SK-N-SH (cell line): ENCODE measurements around the gene RGS6. TPM values are rescaled to one million over a fixed set of nuclear protein-coding genes. Genes with fewer than 3 reads are reported as not detected.

Experiments
- CTCF ChIA-PET: fragments of 300-600, 350-600 bp; formaldehyde crosslinking; extraction: SDS; loops from one replicate; lab custom pipeline; 2021; lab: Yijun Ruan, JAX
- POLR2A ChIA-PET: fragments of 350-600 bp; sonication (Branson Sonifier 250); formaldehyde crosslinking; extraction: SDS; loops from one replicate; lab custom pipeline; 2020; ENCODE audit warnings: antibody characterized with exemption, inconsistent platforms; lab: Yijun Ruan, JAX
- DNase-seq: peaks from one replicate; pipeline ENCODE4 v3.0.0; 2012
- H2AFZ ChIP-seq: fragments of 200-600 bp; sonication (generic); 2 replicates; pipeline ENCODE4 v1.8.1; 2016; ENCODE audit warnings: antibody characterized with exemption, mild to moderate bottlenecking, low read depth
- H3F3A ChIP-seq: fragments of 200-600 bp; sonication (generic); replicated peaks from 2 replicates; pipeline ENCODE3; 2016; ENCODE audit warnings: antibody characterized with exemption, mild to moderate bottlenecking; ENCODE audit not compliant: insufficient read depth
- H3K27ac ChIP-seq, 2 experiments: fragments of 200-500 bp in 1 of 2; fragments of 200-600 bp in 1 of 2; sonication (Bioruptor generic) in 1 of 2; sonication (generic), shearing (Covaris generic) in 1 of 2; 2 replicates each; pipeline versions ENCODE4 v1.5.1 to v1.6.1; 2014 to 2016; ENCODE audit warnings: low read depth in 2 of 2, inconsistent platforms in 1 of 2, low read length in 1 of 2, mild to moderate bottlenecking in 1 of 2, mixed read lengths in 1 of 2
- H3K27me3 ChIP-seq: fragments of 200-600 bp; sonication (generic), shearing (Covaris generic); 2 replicates; pipeline ENCODE4 v1.6.1; 2016; ENCODE audit warnings: mixed run types; ENCODE audit not compliant: insufficient read depth
- H3K36me3 ChIP-seq, 2 experiments: fragments of 200-500 bp in 1 of 2; fragments of 200-600 bp in 1 of 2; sonication (Bioruptor generic) in 1 of 2; sonication (generic) in 1 of 2; replicated peaks in 1 of 2; 2 replicates each; pipeline versions ENCODE3 to v1.5.1; 2014 to 2016; ENCODE audit warnings: low read length in 1 of 2, mild to moderate bottlenecking in 1 of 2; ENCODE audit not compliant: insufficient read depth in 2 of 2, control insufficient read depth in 1 of 2
- H3K4me1 ChIP-seq, 2 experiments: fragments of 200-500 bp in 1 of 2; fragments of 200-600 bp in 1 of 2; sonication (Bioruptor generic) in 1 of 2; sonication (generic), shearing (Covaris generic) in 1 of 2; 2 replicates each; pipeline versions ENCODE4 v1.5.1 to v1.6.1; 2014 to 2016; ENCODE audit warnings: low read depth in 1 of 2, low read length in 1 of 2, mixed run types in 1 of 2; ENCODE audit not compliant: insufficient read depth in 2 of 2, control insufficient read depth in 1 of 2
- H3K4me2 ChIP-seq: fragments of 200-600 bp; sonication (generic), shearing (Covaris generic); 2 replicates; pipeline ENCODE4 v1.6.1; 2017; ENCODE audit warnings: mixed run types
- H3K4me3 ChIP-seq, 2 experiments: fragments of 200-500 bp in 1 of 2; fragments of 200-600 bp in 1 of 2; sonication (Bioruptor generic) in 1 of 2; sonication (generic), shearing (Covaris generic) in 1 of 2; 2 replicates each; pipeline versions ENCODE4 v1.5.1 to v1.8.1; 2014 to 2016; ENCODE audit warnings: low read depth in 2 of 2, inconsistent platforms in 1 of 2, low read length in 1 of 2, mild to moderate bottlenecking in 1 of 2, mixed read lengths in 1 of 2, moderate library complexity in 1 of 2
- H3K79me2 ChIP-seq: fragments of 200-600 bp; sonication (generic); 2 replicates; pipeline ENCODE4 v1.8.1; 2017; ENCODE audit warnings: mild to moderate bottlenecking; ENCODE audit not compliant: insufficient read depth
- H3K9ac ChIP-seq: fragments of 200-600 bp; sonication (generic); 2 replicates; pipeline ENCODE4 v1.6.1; 2017; ENCODE audit warnings: mixed run types
- H3K9me2 ChIP-seq: fragments of 200-600 bp; sonication (generic); 2 replicates; pipeline ENCODE4 v1.6.1; 2017; ENCODE audit warnings: mixed run types
- H3K9me3 ChIP-seq: fragments of 200-600 bp; sonication (generic); 2 replicates; pipeline ENCODE4 v1.6.1; 2017; ENCODE audit warnings: mixed run types, mild to moderate bottlenecking, moderate library complexity
- H4K20me1 ChIP-seq: fragments of 200-600 bp; sonication (generic); 2 replicates; pipeline ENCODE4 v1.6.1; 2017; ENCODE audit warnings: mild to moderate bottlenecking, mixed run types; ENCODE audit not compliant: insufficient read depth
- FOXJ3 ChIP-seq: sonication (generic); formaldehyde crosslinking; IDR thresholded peaks from 2 replicates; pipeline ENCODE4 v1.5.1; 2020; ENCODE audit warnings: mild to moderate bottlenecking, missing genetic modification reagents
- GABPA ChIP-seq: IDR thresholded peaks from 2 replicates; pipeline ENCODE4 v1.4.0; 2012; ENCODE audit warnings: low read depth, mild to moderate bottlenecking
- GATA2 ChIP-seq: sonication (generic); formaldehyde crosslinking; IDR thresholded peaks from 2 replicates; pipeline ENCODE4 v1.5.0; 2020; ENCODE audit warnings: mild to moderate bottlenecking, missing genetic modification reagents
- JUND ChIP-seq: IDR thresholded peaks from 2 replicates; pipeline ENCODE4 v1.4.0; 2012
- MAX ChIP-seq: IDR thresholded peaks from 2 replicates; pipeline ENCODE4 v1.4.0; 2012; ENCODE audit warnings: low read depth
- NFIC ChIP-seq: IDR thresholded peaks from 2 replicates; pipeline ENCODE4 v1.4.0; 2012; ENCODE audit warnings: borderline replicate concordance
- NRF1 ChIP-seq: IDR thresholded peaks from 2 replicates; pipeline ENCODE4 v1.6.1; 2012; ENCODE audit warnings: low read depth, mild to moderate bottlenecking, low read length
- REST ChIP-seq: IDR thresholded peaks from 2 replicates; pipeline ENCODE4 v1.6.1; 2012; ENCODE audit warnings: mild to moderate bottlenecking, low read depth, low read length, moderate library complexity
- RFX5 ChIP-seq: IDR thresholded peaks from 2 replicates; pipeline ENCODE4 v1.6.1; 2012; ENCODE audit warnings: mild to moderate bottlenecking, improper control_type of control experiment, low read length
- SIN3A ChIP-seq: IDR thresholded peaks from 2 replicates; pipeline ENCODE4 v1.6.1; 2012; ENCODE audit warnings: low read depth, mild to moderate bottlenecking, low read length, moderate library complexity, borderline replicate concordance
- USF1 ChIP-seq: IDR thresholded peaks from 2 replicates; pipeline ENCODE4 v1.4.0; 2012; ENCODE audit warnings: low read depth, borderline replicate concordance
- YY1 ChIP-seq: IDR thresholded peaks from 2 replicates; pipeline ENCODE4 v1.4.0; 2012; ENCODE audit warnings: low read depth, mild to moderate bottlenecking
- WGBS: methylation state at CpG from one replicate; pipeline ENCODE4 v1.1.6; 2017; ENCODE audit warnings: low lambda C conversion rate; 5-methylcytosine and 5-hydroxymethylcytosine counted together
- polyA plus RNA-seq, 3 experiments: library from polyadenylated mRNA; depleted of rRNA; stranded (reverse); fragments of >200 nt; gene quantifications; 2 replicates each; pipeline ENCODE4 v1.2.3, GENCODE V29; 2012
- TF ChIP-seq, protein P1 (sequence below): fragments of 150-350 bp; IDR thresholded peaks from 2 replicates; pipeline ENCODE4 v1.6.1; 2016; ENCODE audit warnings: mild to moderate bottlenecking, low read depth, low read length

The RGS6 gene
- polyA plus RNA-seq, 1 of the 3 experiments (the other 2 are of a cell fraction), result not detected

DNA sequence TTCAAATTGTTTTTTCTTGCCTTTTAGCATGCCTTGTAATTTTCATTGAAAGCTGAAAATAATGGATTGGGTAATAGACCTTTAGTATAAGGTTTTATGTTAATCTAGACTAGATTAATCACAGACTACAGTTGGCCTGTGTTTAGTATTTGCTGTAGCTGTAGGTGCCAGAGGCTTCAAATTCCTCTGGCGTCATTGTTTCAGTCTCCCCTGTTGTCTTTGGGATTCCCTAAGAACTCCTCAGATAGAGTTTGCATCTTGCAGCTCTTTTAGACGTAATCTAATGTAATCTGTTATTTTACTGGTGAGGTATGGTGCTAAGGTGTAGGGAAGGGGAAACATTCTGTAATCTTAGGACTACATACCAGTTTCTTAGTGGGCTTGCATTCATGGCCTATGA is 113.0 kb downstream of the RGS6 start:
- Histone ChIP-seq H3K4me2 (no peak overlapping the region), H3K9me3 (no peaks in the 10 kb centered on the region), H3K27ac (no peak overlapping the region)
- 4% methylated on average over 2 of the region's 2 CpGs for WGBS
- no peak for TF ChIP-seq GABPA
- no peak for TF ChIP-seq USF1
- TF ChIP-seq FOXJ3 (CRISPR knock-in tag), result no peak
- TF ChIP-seq YY1, result no peak
- TF ChIP-seq GATA2, result no peak
- TF ChIP-seq, all 33 proteins: peak for 0
- no peaks in the 10 kb centered on the region for H3K9me2 ChIP-seq
- ChIA-PET CTCF (interaction anchor here (0.7 kb wide), 1 partner anchor 16 kb away, joined by 4 read pairs; no protein-coding TSS in a partner anchor), POLR2A (no interaction called here)
- H3F3A ChIP-seq, result no peaks in the 10 kb centered on the region
- no peaks in the 10 kb centered on the region for H3K79me2 ChIP-seq
- DNase-seq, result no peak
- no peaks in the 10 kb centered on the region for H4K20me1 ChIP-seq
- H3K36me3 ChIP-seq, result no peaks in the 10 kb centered on the region
- H3K4me1 ChIP-seq, result no peaks in the 10 kb centered on the region
- no peak overlapping the region for H3K4me3 ChIP-seq
- H3K9ac ChIP-seq, result no peak overlapping the region
- no peak overlapping the region for H2AFZ ChIP-seq
- H3K27me3 ChIP-seq, result no peaks in the 10 kb centered on the region

GRCh38 chr14:72045885-72046284 is 113.7 kb downstream of the RGS6 start:
- Histone ChIP-seq H3K27ac (no peak overlapping the region), H3K79me2 (no peaks in the 10 kb centered on the region), H4K20me1 (no peaks in the 10 kb centered on the region), H3K36me3 (no peaks in the 10 kb centered on the region), H3K9me2 (no peaks in the 10 kb centered on the region), H3K9ac (no peak overlapping the region), H3F3A (no peaks in the 10 kb centered on the region), H2AFZ (no peak overlapping the region), H3K4me1 (no peaks in the 10 kb centered on the region), H3K9me3 (no peaks in the 10 kb centered on the region), H3K4me3 (no peak overlapping the region), H3K27me3 (no peaks in the 10 kb centered on the region; the same call in 1 of the 2 replicates), H3K4me2 (no peak overlapping the region)
- TF ChIP-seq RFX5 (no peak), NFIC (no peak), REST (no peak), YY1 (no peak), MAX (no peak), JUND (no peak), SIN3A (no peak), NRF1 (no peak)
- TF ChIP-seq, protein P1, sequence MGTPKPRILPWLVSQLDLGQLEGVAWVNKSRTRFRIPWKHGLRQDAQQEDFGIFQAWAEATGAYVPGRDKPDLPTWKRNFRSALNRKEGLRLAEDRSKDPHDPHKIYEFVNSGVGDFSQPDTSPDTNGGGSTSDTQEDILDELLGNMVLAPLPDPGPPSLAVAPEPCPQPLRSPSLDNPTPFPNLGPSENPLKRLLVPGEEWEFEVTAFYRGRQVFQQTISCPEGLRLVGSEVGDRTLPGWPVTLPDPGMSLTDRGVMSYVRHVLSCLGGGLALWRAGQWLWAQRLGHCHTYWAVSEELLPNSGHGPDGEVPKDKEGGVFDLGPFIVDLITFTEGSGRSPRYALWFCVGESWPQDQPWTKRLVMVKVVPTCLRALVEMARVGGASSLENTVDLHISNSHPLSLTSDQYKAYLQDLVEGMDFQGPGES, result no peak
- no peak for DNase-seq
- ChIA-PET POLR2A (no interaction called here), CTCF (no interaction called here)
- 3% methylated on average over 7 of the region's 7 CpGs for WGBS
